Neural progenitor cell (in vitro differentiated cells): ENCODE data around the gene NOM1. TPM values are rescaled to one million over a fixed set of nuclear protein-coding genes. Genes with fewer than 3 reads are reported as not detected.
A peak's percentile ranks its signal among the peaks of the same experiment; 100 is the strongest.
"Not testable (repeated sequence)": the region's sequence is repeated elsewhere in the genome, so short reads cannot be mapped to it uniquely, and the experiment has no call there.

Experiments used
- DNase-seq: peaks from one replicate; pipeline ENCODE4 v3.0.0-alpha.2; 2016; ENCODE audit warnings: low spot score
- H2AFZ ChIP-seq: fragments of 200-600 bp; sonication (generic); replicated peaks from 2 replicates; pipeline ENCODE4 v1.6.1; 2016; ENCODE audit warnings: antibody characterized with exemption
- H3F3A ChIP-seq: fragments of 200-600 bp; sonication (generic); 2 replicates; pipeline ENCODE4 v1.6.1; 2016; ENCODE audit warnings: antibody characterized with exemption, low read depth
- H3K27ac ChIP-seq: fragments of 200-600 bp; sonication (generic); 2 replicates; pipeline ENCODE4 v1.5.1; 2016; ENCODE audit warnings: mild to moderate bottlenecking
- H3K27me3 ChIP-seq: fragments of 200-600 bp; sonication (generic); 2 replicates; pipeline ENCODE4 v1.6.1; 2016; ENCODE audit warnings: mild to moderate bottlenecking, moderate library complexity
- H3K36me3 ChIP-seq: fragments of 200-600 bp; sonication (generic); 2 replicates; pipeline ENCODE4 v1.5.1; 2016
- H3K4me1 ChIP-seq: fragments of 200-600 bp; sonication (generic); 2 replicates; pipeline ENCODE4 v1.6.1; 2016; ENCODE audit warnings: mixed run types
- H3K4me2 ChIP-seq: fragments of 200-600 bp; sonication (generic); 2 replicates; pipeline ENCODE4 v1.6.1; 2016
- H3K4me3 ChIP-seq: fragments of 200-600 bp; sonication (generic); 2 replicates; pipeline ENCODE4 v1.5.1; 2016
- H3K79me2 ChIP-seq: fragments of 200-600 bp; sonication (generic); 2 replicates; pipeline ENCODE4 v1.6.1; 2016; ENCODE audit warnings: low read depth
- H3K9ac ChIP-seq: fragments of 200-600 bp; sonication (generic); 2 replicates; pipeline ENCODE4 v1.6.1; 2016
- H3K9me3 ChIP-seq: fragments of 200-600 bp; sonication (generic); 2 replicates; pipeline ENCODE4 v1.5.1; 2016; ENCODE audit warnings: low read depth
- H4K20me1 ChIP-seq: fragments of 200-600 bp; sonication (generic); 2 replicates; pipeline ENCODE4 v1.6.1; 2016; ENCODE audit warnings: low read depth
- H3K27ac Mint-ChIP-seq: 3 replicates; pipeline ENCODE4 v1.8.0; 2021; ENCODE audit warnings: mixed read lengths
- H3K27me3 Mint-ChIP-seq: 2 replicates; pipeline ENCODE4 v1.8.0; 2022; ENCODE audit warnings: low read depth, mild to moderate bottlenecking, inconsistent platforms, moderate library complexity, mixed read lengths; ENCODE audit not compliant: insufficient read depth
- H3K36me3 Mint-ChIP-seq: 3 replicates; pipeline ENCODE4 v1.8.0; 2021; ENCODE audit warnings: mixed read lengths
- H3K4me1 Mint-ChIP-seq: 3 replicates; pipeline ENCODE4 v1.8.0; 2021; ENCODE audit warnings: mixed read lengths
- H3K4me3 Mint-ChIP-seq: 3 replicates; pipeline ENCODE4 v1.8.0; 2021; ENCODE audit warnings: mild to moderate bottlenecking, moderate library complexity, mixed read lengths
- H3K9me3 Mint-ChIP-seq: 3 replicates; pipeline ENCODE4 v1.8.0; 2020; ENCODE audit warnings: mixed read lengths
- EZH2 ChIP-seq: fragments of 200-600 bp; sonication (generic); IDR thresholded peaks from 2 replicates; pipeline ENCODE4 v1.6.1; 2017; ENCODE audit warnings: antibody characterized with exemption, mild to moderate bottlenecking, moderate library complexity
- EZH2phosphoT487 ChIP-seq: fragments of 200-600 bp; sonication (generic); IDR thresholded peaks from 2 replicates; pipeline ENCODE4 v1.6.1; 2017; ENCODE audit warnings: antibody characterized with exemption
- total RNA-seq: library from RNA; depleted of rRNA; stranded (reverse); fragments of >200 nt; gene quantifications from 2 replicates; pipeline ENCODE4 v1.2.3, GENCODE V29; 2015; ENCODE audit warnings: low replicate concordance
- TF ChIP-seq, protein P1 (sequence below): fragments of 200-600 bp; sonication (generic); IDR thresholded peaks from 2 replicates; pipeline ENCODE4 v1.5.1; 2017; ENCODE audit warnings: antibody characterized with exemption, mild to moderate bottlenecking

The NOM1 gene
- 10.9 and 18.5 TPM in 2 replicates for total RNA-seq

DNA sequence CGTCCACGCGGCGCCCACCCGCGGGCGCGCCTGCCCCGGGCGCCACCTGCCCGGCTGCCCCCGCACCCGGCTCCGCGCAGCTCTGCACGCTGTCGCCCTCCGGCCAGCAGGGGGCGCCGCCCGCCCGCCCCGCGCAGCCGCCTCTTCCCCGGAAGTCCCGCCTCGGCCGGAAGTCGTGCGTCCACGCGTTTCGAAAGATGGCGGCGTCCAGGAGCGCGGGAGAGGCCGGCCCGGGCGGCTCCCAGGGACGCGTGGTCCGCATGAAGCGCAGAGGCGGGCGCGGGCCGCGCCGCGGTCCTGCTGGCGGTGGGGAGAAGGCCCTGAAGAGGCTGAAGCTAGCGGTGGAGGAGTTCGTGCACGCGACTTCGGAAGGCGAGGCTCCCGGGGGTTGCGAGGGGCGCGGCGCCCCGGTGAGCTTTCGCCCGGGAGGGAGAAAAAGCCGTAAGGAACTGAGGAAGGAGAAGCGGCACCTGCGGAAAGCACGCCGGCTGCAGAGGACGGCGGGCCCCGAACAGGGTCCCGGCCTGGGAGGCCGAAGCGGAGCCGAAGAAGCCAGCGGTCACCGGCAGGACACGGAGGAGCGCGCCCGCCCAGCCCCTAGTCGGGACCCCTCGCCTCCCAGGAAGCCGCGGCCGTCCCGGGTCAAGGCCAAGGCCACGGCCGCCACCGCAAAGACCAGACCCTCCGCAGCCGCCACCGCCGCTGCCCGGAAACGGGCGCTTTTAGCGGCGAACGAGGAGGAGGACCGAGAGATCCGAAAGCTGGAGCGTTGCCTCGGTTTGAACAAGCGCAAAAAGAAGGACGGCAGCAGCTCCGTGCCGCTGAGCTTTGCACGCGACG is at the start of gene NOM1:
Gene NOM1 (plus strand): TSS at position 172 of the 840 bp plus-strand sequence. CDS start 26 bp downstream, at position 198.
- TF ChIP-seq, protein P1, sequence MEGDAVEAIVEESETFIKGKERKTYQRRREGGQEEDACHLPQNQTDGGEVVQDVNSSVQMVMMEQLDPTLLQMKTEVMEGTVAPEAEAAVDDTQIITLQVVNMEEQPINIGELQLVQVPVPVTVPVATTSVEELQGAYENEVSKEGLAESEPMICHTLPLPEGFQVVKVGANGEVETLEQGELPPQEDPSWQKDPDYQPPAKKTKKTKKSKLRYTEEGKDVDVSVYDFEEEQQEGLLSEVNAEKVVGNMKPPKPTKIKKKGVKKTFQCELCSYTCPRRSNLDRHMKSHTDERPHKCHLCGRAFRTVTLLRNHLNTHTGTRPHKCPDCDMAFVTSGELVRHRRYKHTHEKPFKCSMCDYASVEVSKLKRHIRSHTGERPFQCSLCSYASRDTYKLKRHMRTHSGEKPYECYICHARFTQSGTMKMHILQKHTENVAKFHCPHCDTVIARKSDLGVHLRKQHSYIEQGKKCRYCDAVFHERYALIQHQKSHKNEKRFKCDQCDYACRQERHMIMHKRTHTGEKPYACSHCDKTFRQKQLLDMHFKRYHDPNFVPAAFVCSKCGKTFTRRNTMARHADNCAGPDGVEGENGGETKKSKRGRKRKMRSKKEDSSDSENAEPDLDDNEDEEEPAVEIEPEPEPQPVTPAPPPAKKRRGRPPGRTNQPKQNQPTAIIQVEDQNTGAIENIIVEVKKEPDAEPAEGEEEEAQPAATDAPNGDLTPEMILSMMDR: peak; percentile 70
- TF ChIP-seq EZH2phosphoT487 (no peak), EZH2 (no peak)
- Histone ChIP-seq H2AFZ (peak within 1 kb of the TSS; percentile 84), H3K4me1 (peaks cover 16% of the 10 kb centered on the region)

GRCh38 chr7:156900093-156900492 is 49.4 kb upstream of the NOM1 start:
- H3F3A ChIP-seq, DNase-seq, H4K20me1 ChIP-seq, H3K27ac Mint-ChIP-seq, H3K27me3 Mint-ChIP-seq, H3K9me3 Mint-ChIP-seq, H3K79me2 ChIP-seq, H3K9ac ChIP-seq, H3K27me3 ChIP-seq, H3K9me3 ChIP-seq, H3K4me3 ChIP-seq, H3K36me3 ChIP-seq, H2AFZ ChIP-seq, H3K27ac ChIP-seq, H3K4me2 ChIP-seq, H3K4me1 Mint-ChIP-seq, H3K4me1 ChIP-seq, H3K4me3 Mint-ChIP-seq, H3K36me3 Mint-ChIP-seq: not testable (repeated sequence)

More for the DNA sequence above, at the start of gene NOM1:
- peak; percentile 95 for DNase-seq
- peaks cover 8% of the 10 kb centered on the region for H3K36me3 Mint-ChIP-seq
- H3K4me3 Mint-ChIP-seq: peak within 1 kb of the TSS; percentile 92
- Histone ChIP-seq H3K79me2 (peaks cover 33% of the 10 kb centered on the region), H4K20me1 (peaks cover 27% of the 10 kb centered on the region), H3K4me2 (peak within 1 kb of the TSS; percentile 92), H3K27ac (no peak within 1 kb of the TSS), H3K9ac (peak within 1 kb of the TSS; percentile 63), H3K9me3 (no peaks in the 10 kb centered on the region), H3K36me3 (no peaks in the 10 kb centered on the region), H3K4me3 (peak within 1 kb of the TSS; percentile 75), H3F3A (no peaks in the 10 kb centered on the region), H3K27me3 (no peaks in the 10 kb centered on the region)
- H3K4me1 Mint-ChIP-seq: peaks cover 23% of the 10 kb centered on the region
- H3K27me3 Mint-ChIP-seq: peaks cover 4% of the 10 kb centered on the region
- H3K27ac Mint-ChIP-seq: no peak within 1 kb of the TSS
- H3K9me3 Mint-ChIP-seq: no peaks in the 10 kb centered on the region

DNA sequence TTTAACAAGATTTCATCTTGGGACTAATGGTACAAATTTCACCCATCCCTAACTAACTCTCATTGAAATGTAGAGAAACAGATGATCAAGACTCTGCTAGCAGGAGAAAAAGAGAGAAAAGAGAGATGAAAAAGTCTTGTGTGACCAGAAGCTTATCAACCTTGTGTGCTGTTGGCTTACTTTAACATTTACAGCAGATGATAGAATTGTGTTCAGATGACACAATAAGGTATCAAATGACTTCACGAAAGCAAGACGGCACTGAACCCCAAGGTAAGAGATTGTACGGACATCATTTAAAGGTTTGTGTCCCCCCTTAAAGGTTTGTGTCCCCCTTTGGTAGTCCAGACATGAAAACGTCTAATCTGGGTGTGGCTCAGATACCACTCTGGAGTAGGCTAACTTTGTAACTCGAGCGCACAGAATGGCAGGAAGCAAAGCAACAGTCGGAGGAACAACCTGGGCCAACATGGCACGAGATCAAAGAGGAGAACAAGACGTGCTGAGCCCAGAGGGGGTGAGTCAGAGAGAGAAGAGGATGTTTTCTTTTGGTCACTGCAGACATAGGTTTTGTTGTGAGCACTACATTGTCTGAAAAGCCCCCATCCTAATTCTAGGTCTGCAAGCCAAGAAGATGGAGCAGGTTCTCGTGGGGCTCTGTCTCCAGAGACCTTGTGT is 46.1 kb upstream of the NOM1 start:
- Histone ChIP-seq H3K4me2 (no peak overlapping the region), H3K9ac (no peak overlapping the region), H3K27ac (no peak overlapping the region), H3K9me3 (no peaks in the 10 kb centered on the region), H3K4me1 (no peaks in the 10 kb centered on the region), H3K27me3 (no peaks in the 10 kb centered on the region), H2AFZ (no peak overlapping the region), H3F3A (no peaks in the 10 kb centered on the region), H3K36me3 (no peaks in the 10 kb centered on the region), H3K4me3 (no peak overlapping the region), H3K79me2 (no peaks in the 10 kb centered on the region), H4K20me1 (no peaks in the 10 kb centered on the region)
- H3K4me3 Mint-ChIP-seq: no peak overlapping the region
- TF ChIP-seq EZH2 (no peak), EZH2phosphoT487 (no peak)
- TF ChIP-seq, protein P1: no peak
- H3K4me1 Mint-ChIP-seq: no peaks in the 10 kb centered on the region
- H3K9me3 Mint-ChIP-seq: no peaks in the 10 kb centered on the region
- DNase-seq: no peak
- peaks cover 2% of the 10 kb centered on the region for H3K27me3 Mint-ChIP-seq
- no peaks in the 10 kb centered on the region for H3K36me3 Mint-ChIP-seq
- H3K27ac Mint-ChIP-seq: no peak overlapping the region

GRCh38 chr7:156906200-156906649 is 43.3 kb upstream of the NOM1 start:
- H3K27me3 Mint-ChIP-seq: peaks cover 4% of the 10 kb centered on the region

More at GRCh38 chr7:156906200-156906649, 43.3 kb upstream of the NOM1 start:
- TF ChIP-seq EZH2phosphoT487: no peak
- TF ChIP-seq, protein P1: no peak
- no peak for TF ChIP-seq EZH2
- Histone ChIP-seq H3F3A (no peaks in the 10 kb centered on the region), H3K27ac (no peak overlapping the region), H4K20me1 (no peaks in the 10 kb centered on the region), H2AFZ (no peak overlapping the region), H3K36me3 (no peaks in the 10 kb centered on the region), H3K79me2 (no peaks in the 10 kb centered on the region), H3K4me3 (no peak overlapping the region), H3K4me1 (no peaks in the 10 kb centered on the region), H3K27me3 (no peaks in the 10 kb centered on the region), H3K9me3 (no peaks in the 10 kb centered on the region), H3K9ac (no peak overlapping the region), H3K4me2 (no peak overlapping the region)
- Mint-ChIP-seq H3K4me3 (no peak overlapping the region), H3K27ac (no peak overlapping the region), H3K4me1 (no peaks in the 10 kb centered on the region), H3K9me3 (no peaks in the 10 kb centered on the region), H3K36me3 (no peaks in the 10 kb centered on the region)
- no peak for DNase-seq
